Measurements from ENCODE around the gene HOXC12.
A peak's percentile ranks its signal among the peaks of the same experiment; 100 is the strongest.

Gene HOXC12

GRCh38 chr12:53997204-53998109, 42.8 kb downstream of the HOXC12 start:
- DNase-seq = no peak

- DNase-seq = no peak
These were observed 43.6 kb downstream of the HOXC12 start for GRCh38 chr12:53998110-53998899.

- DNase-seq = no peak
These were observed 44.2 kb downstream of the HOXC12 start for GRCh38 chr12:53998900-53999236.

- no peak for DNase-seq
These were observed 44.9 kb downstream of the HOXC12 start for GRCh38 chr12:53999559-54000115.

GRCh38 chr12:54000116-54001114, 45.7 kb downstream of the HOXC12 start, which contains the start of gene HOXC9:
Gene HOXC9, plus strand, starts transcription at chr12:54000161. Its CDS starts 28 bp downstream, at chr12:54000189.
- peak in 1 of 4 experiments; percentile 25 for DNase-seq

GRCh38 chr12:54001283-54002187, 46.8 kb downstream of the HOXC12 start:
- no peak for DNase-seq

GRCh38 chr12:54002278-54002914, 47.7 kb downstream of the HOXC12 start:
- DNase-seq = no peak

- no peak for DNase-seq
These were observed 48.2 kb downstream of the HOXC12 start for GRCh38 chr12:54002915-54003389.

GRCh38 chr12:54003625-54004024, 48.9 kb downstream of the HOXC12 start:
- DNase-seq = no peak

- no peak for DNase-seq
These were observed 49.5 kb downstream of the HOXC12 start for GRCh38 chr12:54004063-54004840.

- DNase-seq = no peak
These were observed 50.3 kb downstream of the HOXC12 start for GRCh38 chr12:54004841-54005530.

- DNase-seq = no peak
These were observed 50.8 kb downstream of the HOXC12 start for GRCh38 chr12:54005531-54005852.

- DNase-seq = peak; percentile 82 to 91 (median 90)
These were observed 51.3 kb downstream of the HOXC12 start for GRCh38 chr12:54005853-54006558.

GRCh38 chr12:54006559-54007220, 52.0 kb downstream of the HOXC12 start:
- DNase-seq = no peak

- no peak for DNase-seq
These were observed 53.0 kb downstream of the HOXC12 start for GRCh38 chr12:54007538-54008259.

GRCh38 chr12:54008260-54008552, 53.5 kb downstream of the HOXC12 start:
- no peak for DNase-seq

Data from suppressor macrophage (primary cell).